Ishikawa (cell line): ENCODE results near the gene OPA3.

Source experiments
- NFIC ChIP-seq: IDR thresholded peaks from 2 replicates; pipeline ENCODE4 v1.6.1; 2012
- TAF1 ChIP-seq: IDR thresholded peaks from 2 replicates; pipeline ENCODE4 v1.6.1; 2012; ENCODE audit warnings: low read depth, mild to moderate bottlenecking
- YY1 ChIP-seq: IDR thresholded peaks from 2 replicates; pipeline ENCODE4 v1.6.1; 2012; ENCODE audit warnings: low read depth
- ZBTB7A ChIP-seq: IDR thresholded peaks from 2 replicates; pipeline ENCODE4 v1.6.1; 2012; ENCODE audit warnings: low read depth

- TF ChIP-seq ZBTB7A (no peak), YY1 (no peak), TAF1 (no peak), NFIC (no peak)
Measured at GRCh38 chr19:45492137-45492626, 92.4 kb downstream of the OPA3 start.
